ENCODE measurements around the gene HSF4.

GRCh38 chr16:67142342-67142741 lies 22.2 kb upstream of the HSF4 start:
- TF ChIP-seq CTCF (IDR thresholded peaks at IDR 0.05; ENCODE audit: extremely low read depth in 1 of 2, insufficient read depth in 1 of 2, low read depth in 1 of 2, low read length in 2 of 2) (no peak), POLR2A (IDR thresholded peaks at IDR 0.05; ENCODE audit: low read depth, low read length) (no peak), MAX (IDR thresholded peaks at IDR 0.05; ENCODE audit: insufficient read depth, insufficient read length) (no peak), EZH2 (IDR thresholded peaks at IDR 0.05; ENCODE audit: borderline replicate concordance, low read depth, low read length, severe bottlenecking) (no peak), POLR2AphosphoS5 (IDR thresholded peaks at IDR 0.05; ENCODE audit: insufficient read depth, low read depth, low read length) (no peak)

Data from endothelial cell of umbilical vein (primary cell).